DND-41 (cell line): ENCODE measurements around the gene HYDIN.

Experiments used
- CTCF ChIP-seq: IDR thresholded peaks from 2 replicates; pipeline ENCODE4 v1.5.1; 2012; ENCODE audit warnings: borderline replicate concordance, low read length, moderate library complexity, mild to moderate bottlenecking; ENCODE audit not compliant: poor library complexity, severe bottlenecking; ENCODE audit errors: extremely low read depth
- EZH2 ChIP-seq: IDR thresholded peaks from 3 replicates; pipeline ENCODE4 v1.6.1; 2012; ENCODE audit warnings: borderline replicate concordance, low read depth, mild to moderate bottlenecking, moderate library complexity, low read length, inconsistent platforms; ENCODE audit not compliant: severe bottlenecking

- no peak for TF ChIP-seq EZH2
- TF ChIP-seq CTCF, result no peak
Observed at GRCh38 chr16:71259086-71259485, 28.6 kb upstream of the HYDIN start.
